Measurements from ENCODE around the gene FAM131C.

DNA sequence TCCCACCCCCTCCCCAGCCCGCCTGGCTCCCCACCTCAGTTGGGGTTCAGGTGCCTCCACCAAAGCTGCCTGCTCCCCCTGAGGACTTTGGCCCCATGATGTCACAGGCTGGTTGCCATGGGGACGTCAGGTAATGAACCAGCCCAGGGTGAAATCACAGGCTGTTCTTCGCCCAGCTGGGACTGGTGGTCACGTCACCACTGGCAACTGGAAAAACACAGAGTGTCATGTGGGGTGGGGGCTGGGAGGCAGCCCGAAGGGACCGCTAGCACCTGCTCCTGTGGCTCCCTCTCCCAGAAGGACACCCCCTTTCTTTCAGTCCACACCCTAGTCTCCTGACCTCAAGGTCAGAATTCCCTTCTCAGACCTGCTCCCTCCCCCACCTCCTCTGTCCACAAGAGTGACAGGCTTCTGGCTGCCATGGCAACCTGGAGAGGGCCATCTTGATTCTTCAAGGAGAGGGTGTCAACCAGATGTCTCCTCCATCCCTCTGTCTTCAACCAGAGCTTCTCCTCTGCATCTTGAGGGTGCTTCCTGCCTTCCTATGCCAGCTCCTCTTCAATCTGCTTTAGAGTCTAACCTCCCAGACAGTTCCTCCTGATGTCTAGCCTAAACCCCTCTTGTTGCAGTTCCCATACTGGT is 6.2 kb downstream of the FAM131C start:
- TF ChIP-seq, protein P1, sequence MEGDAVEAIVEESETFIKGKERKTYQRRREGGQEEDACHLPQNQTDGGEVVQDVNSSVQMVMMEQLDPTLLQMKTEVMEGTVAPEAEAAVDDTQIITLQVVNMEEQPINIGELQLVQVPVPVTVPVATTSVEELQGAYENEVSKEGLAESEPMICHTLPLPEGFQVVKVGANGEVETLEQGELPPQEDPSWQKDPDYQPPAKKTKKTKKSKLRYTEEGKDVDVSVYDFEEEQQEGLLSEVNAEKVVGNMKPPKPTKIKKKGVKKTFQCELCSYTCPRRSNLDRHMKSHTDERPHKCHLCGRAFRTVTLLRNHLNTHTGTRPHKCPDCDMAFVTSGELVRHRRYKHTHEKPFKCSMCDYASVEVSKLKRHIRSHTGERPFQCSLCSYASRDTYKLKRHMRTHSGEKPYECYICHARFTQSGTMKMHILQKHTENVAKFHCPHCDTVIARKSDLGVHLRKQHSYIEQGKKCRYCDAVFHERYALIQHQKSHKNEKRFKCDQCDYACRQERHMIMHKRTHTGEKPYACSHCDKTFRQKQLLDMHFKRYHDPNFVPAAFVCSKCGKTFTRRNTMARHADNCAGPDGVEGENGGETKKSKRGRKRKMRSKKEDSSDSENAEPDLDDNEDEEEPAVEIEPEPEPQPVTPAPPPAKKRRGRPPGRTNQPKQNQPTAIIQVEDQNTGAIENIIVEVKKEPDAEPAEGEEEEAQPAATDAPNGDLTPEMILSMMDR (IDR thresholded peaks at IDR 0.05): no peak
- TF ChIP-seq SIN3A (IDR thresholded peaks at IDR 0.05; ENCODE audit: borderline replicate concordance, insufficient read depth, low read depth, low read length) (no peak), POLR2AphosphoS5 (IDR thresholded peaks at IDR 0.05; ENCODE audit: low read depth, low read length) (no peak), TCF7L2 (IDR thresholded peaks at IDR 0.05; ENCODE audit: low read depth, low read length) (no peak)
- TF ChIP-seq, protein P2, sequence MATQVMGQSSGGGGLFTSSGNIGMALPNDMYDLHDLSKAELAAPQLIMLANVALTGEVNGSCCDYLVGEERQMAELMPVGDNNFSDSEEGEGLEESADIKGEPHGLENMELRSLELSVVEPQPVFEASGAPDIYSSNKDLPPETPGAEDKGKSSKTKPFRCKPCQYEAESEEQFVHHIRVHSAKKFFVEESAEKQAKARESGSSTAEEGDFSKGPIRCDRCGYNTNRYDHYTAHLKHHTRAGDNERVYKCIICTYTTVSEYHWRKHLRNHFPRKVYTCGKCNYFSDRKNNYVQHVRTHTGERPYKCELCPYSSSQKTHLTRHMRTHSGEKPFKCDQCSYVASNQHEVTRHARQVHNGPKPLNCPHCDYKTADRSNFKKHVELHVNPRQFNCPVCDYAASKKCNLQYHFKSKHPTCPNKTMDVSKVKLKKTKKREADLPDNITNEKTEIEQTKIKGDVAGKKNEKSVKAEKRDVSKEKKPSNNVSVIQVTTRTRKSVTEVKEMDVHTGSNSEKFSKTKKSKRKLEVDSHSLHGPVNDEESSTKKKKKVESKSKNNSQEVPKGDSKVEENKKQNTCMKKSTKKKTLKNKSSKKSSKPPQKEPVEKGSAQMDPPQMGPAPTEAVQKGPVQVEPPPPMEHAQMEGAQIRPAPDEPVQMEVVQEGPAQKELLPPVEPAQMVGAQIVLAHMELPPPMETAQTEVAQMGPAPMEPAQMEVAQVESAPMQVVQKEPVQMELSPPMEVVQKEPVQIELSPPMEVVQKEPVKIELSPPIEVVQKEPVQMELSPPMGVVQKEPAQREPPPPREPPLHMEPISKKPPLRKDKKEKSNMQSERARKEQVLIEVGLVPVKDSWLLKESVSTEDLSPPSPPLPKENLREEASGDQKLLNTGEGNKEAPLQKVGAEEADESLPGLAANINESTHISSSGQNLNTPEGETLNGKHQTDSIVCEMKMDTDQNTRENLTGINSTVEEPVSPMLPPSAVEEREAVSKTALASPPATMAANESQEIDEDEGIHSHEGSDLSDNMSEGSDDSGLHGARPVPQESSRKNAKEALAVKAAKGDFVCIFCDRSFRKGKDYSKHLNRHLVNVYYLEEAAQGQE (IDR thresholded peaks at IDR 0.05; ENCODE audit: insufficient read depth in 1 of 2, low read depth in 2 of 2, low read length in 1 of 2): no peak

All from Panc1 (cell line).